Parathyroid adenoma (tissue), 2 donors: ENCODE results near the gene CPXM1.

ENCODE experiments used
- H2AFZ ChIP-seq: fragments of 300-600 bp; sonication (generic); one replicate; pipeline ENCODE4 v1.7.0; 2017; ENCODE audit warnings: antibody characterized with exemption, mild to moderate bottlenecking
- H3K27ac ChIP-seq: fragments of 300-600 bp; sonication (generic); one replicate; pipeline ENCODE4 v1.7.0; 2017
- H3K27me3 ChIP-seq: fragments of 300-600 bp; sonication (generic); one replicate; pipeline ENCODE4 v1.7.0; 2017; ENCODE audit warnings: low read length; ENCODE audit not compliant: control insufficient read depth, insufficient read depth
- H3K36me3 ChIP-seq: fragments of 300-600 bp; sonication (generic); one replicate; pipeline ENCODE4 v1.7.0; 2017; ENCODE audit warnings: low read length; ENCODE audit not compliant: control insufficient read depth, insufficient read depth
- H3K4me1 ChIP-seq: fragments of 300-600 bp; sonication (generic); one replicate; pipeline ENCODE4 v1.7.0; 2017; ENCODE audit warnings: control low read depth
- H3K4me2 ChIP-seq: fragments of 300-600 bp; sonication (generic); one replicate; pipeline ENCODE4 v1.7.0; 2017; ENCODE audit warnings: low read length
- H3K4me3 ChIP-seq: fragments of 300-600 bp; sonication (generic); one replicate; pipeline ENCODE4 v1.7.0; 2017; ENCODE audit warnings: low read depth, low read length
- H3K79me2 ChIP-seq: fragments of 300-600 bp; sonication (generic); one replicate; pipeline ENCODE4 v1.7.0; 2017; ENCODE audit warnings: control low read depth
- H3K9ac ChIP-seq: fragments of 300-600 bp; sonication (generic); one replicate; pipeline ENCODE4 v1.7.0; 2017; ENCODE audit warnings: mild to moderate bottlenecking
- H3K9me3 ChIP-seq: fragments of 300-600 bp; sonication (generic); one replicate; pipeline ENCODE4 v1.7.0; 2017; ENCODE audit warnings: low read length; ENCODE audit not compliant: control insufficient read depth
- CTCF ChIP-seq: fragments of 300-600 bp; sonication (generic); IDR thresholded peaks from one replicate; pipeline ENCODE4 v1.7.0; 2017; ENCODE audit warnings: antibody characterized with exemption, mild to moderate bottlenecking
- donor health status: primary hyperparathyroidism.

Gene CPXM1

GRCh38 chr20:2804041-2804828, 3.8 kb upstream of the CPXM1 start:
- Histone ChIP-seq H3K4me1 (peaks cover 3% of the 10 kb centered on the region), H3K9me3 (no peaks in the 10 kb centered on the region), H3K36me3 (no peaks in the 10 kb centered on the region), H3K79me2 (no peaks in the 10 kb centered on the region), H3K4me3 (no peak overlapping the region), H2AFZ (no peak overlapping the region), H3K27me3 (peaks cover 6% of the 10 kb centered on the region), H3K27ac (no peak overlapping the region), H3K4me2 (no peak overlapping the region), H3K9ac (no peak overlapping the region)
- no peak for TF ChIP-seq CTCF

GRCh38 chr20:2801286-2801728, 880 bp upstream of the CPXM1 start:
- no peaks in the 10 kb centered on the region for H3K36me3 ChIP-seq
- H3K4me3 ChIP-seq: no peak overlapping the region
- peaks cover 3% of the 10 kb centered on the region for H3K4me1 ChIP-seq
- no peak for TF ChIP-seq CTCF
- H2AFZ ChIP-seq: no peak overlapping the region
- H3K9ac ChIP-seq: no peak overlapping the region
- H3K27me3 ChIP-seq: peaks cover 6% of the 10 kb centered on the region
- H3K79me2 ChIP-seq: no peaks in the 10 kb centered on the region
- H3K9me3 ChIP-seq: no peaks in the 10 kb centered on the region
- H3K27ac ChIP-seq: no peak overlapping the region
- H3K4me2 ChIP-seq: no peak overlapping the region

GRCh38 chr20:2799688-2800520, 523 bp downstream of the CPXM1 start:
- no peak overlapping the region for H3K27ac ChIP-seq
- H3K9ac ChIP-seq: no peak overlapping the region
- H3K79me2 ChIP-seq: no peaks in the 10 kb centered on the region
- no peak overlapping the region for H3K4me3 ChIP-seq
- peaks cover 6% of the 10 kb centered on the region for H3K27me3 ChIP-seq
- peaks cover under 1% of the 10 kb centered on the region for H3K4me1 ChIP-seq
- TF ChIP-seq CTCF: no peak
- peak overlapping the region; percentile 47 for H3K4me2 ChIP-seq
- no peak overlapping the region for H2AFZ ChIP-seq
- no peaks in the 10 kb centered on the region for H3K36me3 ChIP-seq
- no peaks in the 10 kb centered on the region for H3K9me3 ChIP-seq

- Histone ChIP-seq H3K9ac (no peak overlapping the region), H3K4me2 (no peak overlapping the region), H3K27me3 (peaks cover 6% of the 10 kb centered on the region), H2AFZ (no peak overlapping the region), H3K4me3 (no peak overlapping the region), H3K4me1 (no peaks in the 10 kb centered on the region), H3K9me3 (no peaks in the 10 kb centered on the region), H3K79me2 (no peaks in the 10 kb centered on the region), H3K27ac (no peak overlapping the region), H3K36me3 (no peaks in the 10 kb centered on the region)
- TF ChIP-seq CTCF: no peak
These were observed 1.2 kb downstream of the CPXM1 start for GRCh38 chr20:2799271-2799670.
